HEK293 (cell line): ENCODE measurements around the gene ATOH1.

ENCODE experiments used
- CTCF ChIA-PET: fragments of 350-600 bp; formaldehyde crosslinking; extraction: SDS; loops from one replicate; lab custom pipeline; 2021; ENCODE audit warnings: antibody characterized with exemption; lab: Yijun Ruan, JAX
- POLR2A ChIA-PET: fragments of 300-600 bp; formaldehyde crosslinking; extraction: SDS; loops from one replicate; lab custom pipeline; 2020; ENCODE audit warnings: antibody characterized with exemption, inconsistent platforms; lab: Yijun Ruan, JAX
- H3K27ac ChIP-seq: fragments of 200-500 bp; sonication (Bioruptor generic); 2 replicates; pipeline ENCODE4 v1.5.1; 2014; ENCODE audit warnings: low read depth, low read length, control low read depth, inconsistent platforms; ENCODE audit errors: extremely low read depth
- H3K36me3 ChIP-seq, 2 experiments: fragments of 200-500 bp in 1 of 2; sonication (Bioruptor generic) in 1 of 2; 1 replicate in 1 of 2; 2 replicates in 1 of 2; pipeline ENCODE4 v1.5.1; 2014 to 2017; ENCODE audit warnings: inconsistent platforms in 2 of 2, low read length in 2 of 2; ENCODE audit not compliant: control insufficient read depth in 2 of 2, insufficient read depth in 1 of 2
- H3K4me1 ChIP-seq: fragments of 200-500 bp; sonication (Bioruptor generic); 2 replicates; pipeline ENCODE4 v1.5.1; 2014; ENCODE audit warnings: mild to moderate bottlenecking, low read length, inconsistent platforms; ENCODE audit not compliant: control insufficient read depth, insufficient read depth
- H3K4me3 ChIP-seq: 2 replicates; pipeline ENCODE4 v1.5.1; 2011; ENCODE audit warnings: low read depth, mild to moderate bottlenecking, control low read depth, low read length, moderate library complexity
- H3K9me3 ChIP-seq: fragments of 200-500 bp; sonication (Bioruptor generic); 2 replicates; pipeline ENCODE4 v1.5.1; 2014; ENCODE audit warnings: low read depth, low read length, inconsistent platforms; ENCODE audit not compliant: control insufficient read depth, insufficient read depth
- ELK4 ChIP-seq: IDR thresholded peaks from 2 replicates; pipeline ENCODE4 v1.6.1; 2011; ENCODE audit warnings: mild to moderate bottlenecking, low read depth, low read length, borderline replicate concordance
- GLIS2 ChIP-seq: fragments of 450-650 bp; formaldehyde crosslinking; IDR thresholded peaks from 2 replicates; pipeline ENCODE4 v1.5.1; 2016; ENCODE audit warnings: missing biosample characterization, missing genetic modification characterization
- OVOL3 ChIP-seq: fragments of 450-650 bp; formaldehyde crosslinking; IDR thresholded peaks from 2 replicates; pipeline ENCODE4 v1.5.1; 2016; ENCODE audit warnings: missing biosample characterization, missing genetic modification characterization
- PATZ1 ChIP-seq: fragments of 450-650 bp; formaldehyde crosslinking; IDR thresholded peaks from 2 replicates; pipeline ENCODE4 v1.5.1; 2016; ENCODE audit warnings: missing biosample characterization, missing genetic modification characterization
- PRDM6 ChIP-seq: fragments of 450-650 bp; formaldehyde crosslinking; IDR thresholded peaks from 2 replicates; pipeline ENCODE4 v1.5.1; 2017; ENCODE audit warnings: missing biosample characterization, missing genetic modification characterization
- SP7 ChIP-seq: fragments of 450-650 bp; formaldehyde crosslinking; IDR thresholded peaks from 2 replicates; pipeline ENCODE4 v1.5.1; 2016; ENCODE audit warnings: missing biosample characterization, missing genetic modification characterization
- ZBTB11 ChIP-seq: fragments of 450-650 bp; formaldehyde crosslinking; conservative IDR thresholded peaks from 2 replicates; pipeline ENCODE4 v1.5.1; 2016; ENCODE audit warnings: low read depth, missing biosample characterization, missing genetic modification characterization
- ZBTB26 ChIP-seq: fragments of 450-650 bp; formaldehyde crosslinking; optimal IDR thresholded peaks from 2 replicates; pipeline ENCODE3; 2016; ENCODE audit warnings: missing biosample characterization, mild to moderate bottlenecking, missing genetic modification characterization
- ZBTB7A ChIP-seq: fragments of 450-650 bp; formaldehyde crosslinking; IDR thresholded peaks from 2 replicates; pipeline ENCODE4 v1.5.1; 2016; ENCODE audit warnings: low read depth, missing biosample characterization, missing genetic modification characterization
- ZEB2 ChIP-seq: fragments of 450-650 bp; formaldehyde crosslinking; IDR thresholded peaks from 2 replicates; pipeline ENCODE4 v1.5.1; 2016; ENCODE audit warnings: missing biosample characterization, missing genetic modification characterization
- ZFHX2 ChIP-seq: fragments of 450-650 bp; formaldehyde crosslinking; conservative IDR thresholded peaks from 2 replicates; pipeline ENCODE4 v1.5.1; 2016; ENCODE audit warnings: missing biosample characterization, missing genetic modification characterization
- ZFP3 ChIP-seq: fragments of 450-650 bp; formaldehyde crosslinking; IDR thresholded peaks from 2 replicates; pipeline ENCODE4 v1.5.1; 2016; ENCODE audit warnings: low read depth, missing biosample characterization, missing genetic modification characterization
- ZFP69B ChIP-seq: fragments of 450-650 bp; formaldehyde crosslinking; IDR thresholded peaks from 2 replicates; pipeline ENCODE4 v1.5.1; 2016; ENCODE audit warnings: missing biosample characterization, missing genetic modification characterization
- ZIC2 ChIP-seq: fragments of 450-650 bp; formaldehyde crosslinking; IDR thresholded peaks from 2 replicates; pipeline ENCODE4 v1.5.1; 2016; ENCODE audit warnings: missing biosample characterization, missing genetic modification characterization
- ZNF112 ChIP-seq: fragments of 450-650 bp; formaldehyde crosslinking; IDR thresholded peaks from 2 replicates; pipeline ENCODE4 v1.5.0; 2017; ENCODE audit warnings: missing biosample characterization, missing genetic modification characterization
- ZNF114 ChIP-seq: fragments of 450-650 bp; formaldehyde crosslinking; IDR thresholded peaks from 2 replicates; pipeline ENCODE4 v1.5.0; 2017; ENCODE audit warnings: missing biosample characterization, missing genetic modification characterization
- ZNF121 ChIP-seq: fragments of 450-650 bp; formaldehyde crosslinking; IDR thresholded peaks from 2 replicates; pipeline ENCODE4 v1.5.1; 2016; ENCODE audit warnings: missing biosample characterization, missing genetic modification characterization
- ZNF19 ChIP-seq: fragments of 450-650 bp; formaldehyde crosslinking; IDR thresholded peaks from 2 replicates; pipeline ENCODE4; 2016; ENCODE audit warnings: missing biosample characterization, missing genetic modification characterization, low read depth
- ZNF24 ChIP-seq: fragments of 450-650 bp; formaldehyde crosslinking; IDR thresholded peaks from 2 replicates; pipeline ENCODE4 v1.5.1; 2016; ENCODE audit warnings: missing biosample characterization, missing genetic modification characterization
- ZNF366 ChIP-seq: fragments of 450-650 bp; formaldehyde crosslinking; conservative IDR thresholded peaks from 2 replicates; pipeline ENCODE4 v1.5.1; 2016; ENCODE audit warnings: missing biosample characterization, missing genetic modification characterization
- ZNF426 ChIP-seq: fragments of 450-650 bp; formaldehyde crosslinking; IDR thresholded peaks from 2 replicates; pipeline ENCODE4 v1.5.1; 2017; ENCODE audit warnings: missing biosample characterization, missing genetic modification characterization, mild to moderate bottlenecking, inconsistent platforms, moderate library complexity
- ZNF514 ChIP-seq: fragments of 450-650 bp; formaldehyde crosslinking; IDR thresholded peaks from 2 replicates; pipeline ENCODE4 v1.5.1; 2016; ENCODE audit warnings: missing biosample characterization, missing genetic modification characterization
- ZNF585B ChIP-seq: fragments of 450-650 bp; formaldehyde crosslinking; IDR thresholded peaks from 2 replicates; pipeline ENCODE4 v1.5.1; 2016; ENCODE audit warnings: missing biosample characterization, missing genetic modification characterization
- ZNF596 ChIP-seq: fragments of 450-650 bp; IDR thresholded peaks from 2 replicates; pipeline ENCODE4 v1.5.0; 2018; ENCODE audit warnings: missing biosample characterization, mild to moderate bottlenecking, missing genetic modification characterization, moderate library complexity
- ZNF623 ChIP-seq: fragments of 450-650 bp; formaldehyde crosslinking; IDR thresholded peaks from 2 replicates; pipeline ENCODE4 v1.5.1; 2016; ENCODE audit warnings: missing biosample characterization, missing genetic modification characterization
- ZNF692 ChIP-seq: fragments of 450-650 bp; formaldehyde crosslinking; IDR thresholded peaks from 2 replicates; pipeline ENCODE4 v1.5.1; 2016; ENCODE audit warnings: missing biosample characterization, missing genetic modification characterization
- ZNF843 ChIP-seq: fragments of 450-650 bp; formaldehyde crosslinking; IDR thresholded peaks from 2 replicates; pipeline ENCODE4 v1.5.1; 2016; ENCODE audit warnings: missing biosample characterization, missing genetic modification characterization

ATOH1 gene

GRCh38 chr4:93828332-93828994 lies at the start of gene ATOH1:
ATOH1 (plus strand) TSS chr4:93828753; CDS start chr4:93828927, 174 bp downstream.
- H3K4me1 ChIP-seq = no peaks in the 10 kb centered on the region; the same call in 1 of the 2 replicates
- POLR2A ChIA-PET = no interaction called here
- no peaks in the 10 kb centered on the region for H3K9me3 ChIP-seq
- CTCF ChIA-PET = no interaction called here
- no peak within 1 kb of the TSS for H3K27ac ChIP-seq
- no peaks in the 10 kb centered on the region for H3K36me3 ChIP-seq
- H3K4me3 ChIP-seq = peak within 1 kb of the TSS; percentile 39
- TF ChIP-seq ZFHX2 (tag by site-specific recombination) (peak; percentile 25; the same call in 1 of the 2 replicates), ZNF24 (tag by site-specific recombination) (peak; percentile 42; the same call in 1 of the 2 replicates), ZNF843 (tag by site-specific recombination) (peak; percentile 65), ZBTB26 (peak; percentile 76), ZNF623 (no peak), ZNF596 (tag by site-specific recombination) (no peak), ZBTB11 (peak; percentile 70), PRDM6 (tag by site-specific recombination) (peak; percentile 46; the same call in 1 of the 2 replicates), ZNF692 (tag by site-specific recombination) (0 out of 2 replicates have a peak, but pooled peaks have one; percentile 38), ZNF366 (tag by site-specific recombination) (no peak), ZFP3 (tag by site-specific recombination) (no peak), ZBTB7A (no peak; the same call in 1 of the 2 replicates), ZEB2 (tag by site-specific recombination) (peak; percentile 27; the same call in 1 of the 2 replicates), ZNF121 (tag by site-specific recombination) (no peak), OVOL3 (tag by site-specific recombination) (no peak), ZNF112 (tag by site-specific recombination) (no peak), ZFP69B (tag by site-specific recombination) (0 out of 2 replicates have a peak, but pooled peaks have one; percentile 37), ZNF426 (no peak), PATZ1 (tag by site-specific recombination) (peak; percentile 82), ELK4 (no peak), GLIS2 (peak; percentile 63), ZNF114 (tag by site-specific recombination) (no peak), SP7 (tag by site-specific recombination) (peak; percentile 77; the same call in 1 of the 2 replicates), ZNF585B (tag by site-specific recombination) (no peak), ZNF19 (no peak), ZNF514 (tag by site-specific recombination) (no peak), ZIC2 (tag by site-specific recombination) (peak; percentile 6; the same call in 1 of the 2 replicates)
